Myocyte (in vitro differentiated cells): ENCODE results near the gene KRT77. TPM values are rescaled to one million over a fixed set of nuclear protein-coding genes. Genes with fewer than 3 reads are reported as not detected.
"Not testable (repeated sequence)": the region's sequence is repeated elsewhere in the genome, so short reads cannot be mapped to it uniquely, and the experiment has no call there.

Experiments used
- DNase-seq: peaks from one replicate; pipeline ENCODE4 v3.0.0-alpha.2; 2012; ENCODE audit warnings: low read depth
- total RNA-seq: library from RNA; depleted of rRNA; stranded (reverse); fragments of >200 nt; gene quantifications from 2 replicates; pipeline ENCODE4 v1.2.3, GENCODE V29; 2014

The KRT77 gene
- total RNA-seq, 1 donor from 2014 or later = not detected

DNA sequence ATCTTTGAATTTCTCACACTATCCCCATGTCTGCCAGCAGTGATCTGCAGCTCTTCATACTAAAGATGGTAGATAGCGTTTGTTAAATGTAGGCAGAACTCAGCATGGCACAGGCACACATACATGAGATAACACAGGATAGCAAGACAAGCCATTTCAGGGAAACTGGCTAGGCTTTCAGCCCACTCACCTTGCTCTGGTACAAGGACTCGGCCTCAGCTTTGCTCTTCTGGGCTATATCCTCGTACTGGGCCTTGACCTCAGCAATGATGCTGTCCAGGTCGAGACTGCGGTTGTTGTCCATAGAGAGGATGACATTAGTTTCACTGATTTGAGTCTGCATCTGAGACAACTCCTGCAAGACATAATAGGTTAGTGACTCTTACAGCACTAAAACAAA lies 26.2 kb downstream of the KRT77 start:
- no peak for DNase-seq

DNA sequence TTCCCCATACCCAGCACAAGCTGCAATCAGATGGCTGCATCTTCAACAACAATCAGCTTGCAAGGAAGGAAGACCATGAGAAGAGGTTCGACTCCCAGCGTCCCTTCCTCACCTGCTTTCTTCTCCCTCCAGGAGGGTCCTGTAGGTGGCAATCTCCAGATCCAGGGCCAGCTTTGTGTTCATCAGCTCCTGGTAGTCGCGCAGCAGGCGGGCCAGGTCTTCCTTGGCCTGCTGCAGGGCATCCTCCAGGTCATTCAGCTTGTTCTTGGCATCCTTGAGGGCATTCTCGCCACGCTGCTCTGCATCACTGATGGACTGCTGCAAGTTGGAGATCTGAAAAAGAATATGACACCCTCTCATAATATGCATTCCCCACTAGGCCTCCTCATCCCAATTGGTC lies 27.2 kb downstream of the KRT77 start:
- no peak for DNase-seq

DNA sequence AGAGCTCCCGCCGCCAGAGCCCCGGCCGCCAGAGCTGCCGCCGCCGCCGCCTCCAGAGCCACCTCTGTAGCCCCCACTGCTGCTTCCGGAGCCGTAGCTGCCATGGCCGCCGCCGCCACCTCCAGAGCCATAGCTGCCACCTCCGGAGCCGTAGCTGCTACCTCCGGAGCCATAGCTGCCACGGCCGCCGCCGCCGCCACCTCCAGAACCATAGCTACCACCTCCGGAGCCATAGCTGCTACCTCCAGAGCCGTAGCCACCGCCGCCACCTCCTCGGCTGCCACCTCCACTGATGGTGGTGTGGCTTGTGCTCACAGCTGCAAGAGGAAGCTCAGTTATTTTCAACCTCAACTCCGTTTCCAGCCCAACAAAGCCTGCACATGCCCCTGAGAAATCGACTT lies 28.0 kb downstream of the KRT77 start:
- no peak for DNase-seq

DNA sequence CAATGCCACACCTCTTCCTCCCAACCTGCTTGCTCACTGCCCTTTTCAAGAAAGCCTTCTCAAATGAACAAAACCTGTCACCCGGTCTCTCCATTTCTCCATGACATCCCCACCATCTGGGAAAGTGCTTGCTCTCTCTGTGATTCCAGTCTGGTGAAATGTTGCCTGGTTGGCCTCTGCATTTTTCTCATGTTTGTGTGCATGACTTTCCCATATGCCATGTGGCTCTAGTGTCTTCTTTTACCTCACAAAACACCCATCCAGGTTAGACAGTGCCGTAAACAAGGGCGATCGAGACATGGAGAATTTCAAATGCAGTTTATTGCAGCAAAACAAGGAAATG lies 28.9 kb downstream of the KRT77 start:
- no peak for DNase-seq

DNA sequence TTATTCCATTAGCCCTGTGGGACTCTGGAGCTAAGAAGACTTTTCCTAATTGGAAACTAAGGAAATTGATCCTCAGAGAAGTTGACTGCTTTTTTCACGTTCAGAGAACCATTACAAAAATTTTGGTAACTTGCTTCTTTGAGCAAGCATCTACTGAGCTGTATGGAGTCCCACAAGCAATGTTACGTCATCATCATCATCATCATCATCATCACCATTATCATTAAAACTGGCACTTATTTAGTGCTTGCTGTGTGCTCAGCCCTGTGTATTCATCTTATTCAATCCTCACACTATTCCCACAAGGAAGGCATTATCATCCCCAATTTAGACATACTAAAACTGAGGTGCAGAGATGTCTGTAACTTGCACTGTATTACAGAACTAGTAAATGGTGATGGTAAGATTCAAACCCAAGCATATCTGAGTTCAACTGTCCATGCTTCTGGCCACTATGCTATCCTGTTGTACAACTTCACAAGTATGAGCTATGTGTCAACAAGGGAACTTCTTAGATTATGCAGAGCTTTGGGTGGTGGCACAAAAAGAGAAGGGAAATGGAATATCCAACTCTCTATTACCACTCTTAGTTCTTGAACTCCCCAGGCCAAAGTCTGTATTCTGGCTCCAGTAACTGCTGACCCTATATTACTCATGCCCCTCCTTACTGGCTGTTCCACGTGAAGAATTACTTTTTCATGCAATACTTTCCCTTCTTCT lies 29.5 kb downstream of the KRT77 start:
- DNase-seq = no peak

DNA sequence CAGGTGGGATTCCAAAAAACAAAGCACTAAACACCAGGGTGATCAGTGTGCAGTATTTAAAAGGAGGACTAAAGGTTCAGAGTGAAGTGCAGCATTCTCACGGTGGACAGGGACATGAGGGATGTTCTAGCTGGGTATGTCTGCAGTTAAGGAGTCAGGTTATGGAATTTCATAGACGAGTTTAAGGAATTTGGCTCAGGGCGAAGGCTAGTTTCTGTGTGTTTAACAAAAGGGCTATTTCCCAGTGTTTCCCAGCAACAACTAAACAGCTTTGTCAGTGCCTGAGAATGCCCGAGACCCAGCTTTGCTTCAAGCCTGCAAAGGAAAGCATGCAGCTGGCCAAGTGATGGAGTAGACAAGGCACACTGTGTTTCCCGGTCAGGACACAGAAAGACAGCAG lies 30.1 kb downstream of the KRT77 start:
- no peak for DNase-seq

DNA sequence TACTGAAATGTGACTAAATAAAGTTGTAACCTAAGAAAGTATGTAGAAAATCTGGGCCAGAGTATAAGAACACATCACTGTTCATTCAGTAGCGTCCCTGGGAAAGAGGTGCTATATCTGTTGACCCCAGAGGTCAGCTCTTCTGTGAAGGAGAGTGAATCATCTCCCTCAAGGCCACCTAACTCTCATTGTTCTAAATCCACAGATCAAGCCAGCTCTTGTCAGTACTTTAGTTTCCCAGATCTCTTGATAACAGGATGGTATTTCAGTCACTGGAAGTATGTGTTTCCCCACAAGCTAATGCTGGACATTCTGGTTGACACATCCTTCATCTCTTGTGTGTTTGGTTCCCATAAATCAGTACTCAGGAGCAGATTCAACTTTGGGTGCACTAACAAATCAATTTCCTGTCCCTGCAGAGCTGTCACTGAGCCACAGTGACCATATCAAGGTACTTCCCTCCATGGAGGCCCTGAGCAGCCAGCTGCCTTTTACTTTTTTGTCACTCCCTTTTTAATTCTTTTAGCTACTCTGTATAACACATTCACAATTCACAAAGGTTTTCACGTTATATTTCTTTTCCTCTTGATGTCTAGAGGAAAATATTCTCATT lies 30.9 kb downstream of the KRT77 start:
- no peak for DNase-seq

DNA sequence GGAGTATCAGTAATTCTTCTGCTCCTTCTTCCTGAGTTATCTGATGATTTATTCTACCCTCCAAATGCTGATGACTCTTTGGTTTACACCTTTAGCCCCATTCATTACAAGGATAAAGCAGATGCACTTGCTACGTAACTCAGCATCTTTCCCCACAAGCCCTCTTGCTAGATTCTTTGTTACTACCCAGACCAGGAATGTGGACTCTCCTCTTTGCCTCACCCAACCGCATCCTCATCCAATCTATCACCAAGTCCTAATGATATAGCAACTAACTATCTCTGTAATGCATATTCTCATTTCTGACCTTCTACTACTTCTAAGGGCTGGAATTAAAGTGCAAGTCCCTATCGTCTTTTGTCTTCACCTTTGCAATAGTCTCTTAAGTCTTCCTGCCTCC lies 32.4 kb downstream of the KRT77 start:
- no peak for DNase-seq

DNA sequence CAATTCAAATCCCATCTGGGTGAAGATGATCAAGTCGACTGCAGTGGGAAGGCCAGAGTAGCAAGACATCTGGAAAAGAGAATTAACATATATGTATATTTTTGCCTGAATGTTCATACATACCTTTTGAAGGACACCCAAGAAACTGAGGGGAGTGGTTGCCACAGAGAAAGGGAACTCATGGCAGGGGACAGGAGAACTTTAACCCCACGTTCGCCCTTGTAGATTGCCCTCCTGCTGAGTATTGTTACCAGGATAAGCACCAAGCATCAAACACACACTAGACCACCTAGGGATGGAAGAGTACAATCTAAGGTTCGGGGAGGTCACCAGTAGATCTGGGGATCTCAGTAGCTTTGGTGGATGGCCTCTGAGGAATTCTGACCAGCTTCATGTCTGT lies 32.8 kb downstream of the KRT77 start:
- DNase-seq = no peak

DNA sequence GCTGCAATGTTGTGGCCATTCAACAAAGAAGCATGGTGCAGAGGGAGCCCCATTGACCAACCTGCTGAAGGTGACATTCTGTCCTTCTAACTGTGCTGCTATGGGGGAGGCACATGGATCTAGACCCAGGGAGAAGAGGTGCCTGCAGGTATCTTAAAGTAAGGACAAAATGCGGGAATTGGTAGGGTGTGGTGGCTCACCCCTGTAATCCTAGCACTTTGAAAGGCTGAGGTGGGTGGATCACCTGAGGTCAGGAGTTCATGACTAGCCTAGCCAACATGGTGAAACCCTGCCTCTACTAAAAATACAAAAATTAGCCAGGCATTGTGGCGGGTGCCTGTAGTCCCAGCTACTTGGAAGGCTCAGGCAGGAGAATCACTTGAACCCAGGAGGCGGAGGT lies 33.4 kb downstream of the KRT77 start:
- DNase-seq = not testable (repeated sequence)

DNA sequence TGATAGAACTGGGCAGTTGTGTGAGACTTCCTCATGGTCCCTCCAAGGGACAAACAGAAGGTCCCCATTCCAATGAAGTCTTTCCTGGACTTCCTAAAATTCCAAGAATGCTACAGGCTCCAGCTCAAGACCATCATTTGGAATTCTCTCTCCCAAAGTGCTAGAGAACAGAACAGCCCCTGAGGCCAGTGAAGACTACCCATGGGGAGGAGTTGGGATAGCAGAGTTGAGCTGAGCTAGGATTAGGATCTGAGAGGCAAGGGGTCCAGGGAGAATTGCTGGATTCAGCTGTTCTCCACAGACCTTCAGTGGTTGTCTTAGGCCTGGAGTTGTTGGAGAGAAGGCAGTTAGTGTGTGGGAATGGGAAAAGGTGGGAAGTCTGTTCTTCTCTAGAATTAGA lies 33.9 kb downstream of the KRT77 start:
- no peak for DNase-seq

DNA sequence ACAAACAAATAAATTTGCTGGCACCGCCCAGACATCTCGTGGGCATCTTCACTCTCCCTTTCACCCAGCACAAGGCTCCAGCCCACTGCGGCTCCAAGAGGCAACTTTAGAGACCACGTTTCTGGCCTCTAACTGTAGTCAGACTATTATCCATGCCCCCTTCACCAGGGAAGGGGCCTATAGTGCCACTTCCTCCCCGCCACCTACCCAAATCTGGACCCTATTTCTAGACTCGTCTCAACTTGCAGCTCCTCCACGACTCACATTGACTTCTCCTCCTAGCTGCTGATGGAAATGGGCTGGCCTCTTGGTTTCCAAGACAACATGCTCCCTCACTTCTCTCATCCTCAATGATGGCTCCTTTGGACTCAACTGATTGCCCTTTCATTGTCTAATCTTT lies 35.4 kb downstream of the KRT77 start:
- no peak for DNase-seq

DNA sequence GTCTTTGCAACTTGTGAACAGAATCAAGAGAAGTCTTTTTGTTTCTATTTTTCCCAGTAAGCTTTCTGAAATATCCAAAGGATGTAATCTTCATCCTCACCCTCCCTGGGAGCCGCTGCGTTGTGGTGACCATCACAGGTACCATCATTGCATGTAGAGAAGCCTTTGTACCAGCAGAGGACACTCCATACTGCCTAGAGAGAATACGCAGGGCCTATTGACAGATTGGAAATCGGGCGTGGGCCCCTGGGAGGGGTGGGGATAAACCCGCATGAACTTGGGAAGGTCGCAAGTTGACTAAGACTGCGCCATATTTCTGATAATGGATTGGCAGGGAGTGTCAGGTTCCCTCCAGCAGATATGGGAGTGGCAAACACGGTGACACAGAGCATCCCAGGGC lies 35.8 kb downstream of the KRT77 start:
- DNase-seq = no peak

DNA sequence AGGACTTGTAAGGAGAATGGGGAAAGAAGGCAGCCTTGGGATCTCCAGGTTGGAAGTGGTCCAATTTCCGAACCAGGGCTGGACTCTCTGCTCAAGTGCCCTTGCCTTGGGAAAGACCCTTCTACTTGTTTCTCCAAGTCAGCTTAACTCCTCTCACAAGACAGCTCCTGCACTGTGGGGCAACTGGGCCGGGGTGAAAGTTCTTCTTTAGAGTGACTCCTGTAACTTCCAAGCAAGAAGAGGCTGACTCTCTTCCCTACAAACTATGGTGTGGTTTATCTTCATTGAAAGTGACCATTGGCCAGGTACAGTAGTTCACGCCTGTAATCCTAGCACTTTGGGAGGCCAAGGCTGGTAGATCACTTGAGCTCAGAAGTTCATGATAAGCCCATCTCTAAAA lies 36.9 kb downstream of the KRT77 start:
- no peak for DNase-seq

DNA sequence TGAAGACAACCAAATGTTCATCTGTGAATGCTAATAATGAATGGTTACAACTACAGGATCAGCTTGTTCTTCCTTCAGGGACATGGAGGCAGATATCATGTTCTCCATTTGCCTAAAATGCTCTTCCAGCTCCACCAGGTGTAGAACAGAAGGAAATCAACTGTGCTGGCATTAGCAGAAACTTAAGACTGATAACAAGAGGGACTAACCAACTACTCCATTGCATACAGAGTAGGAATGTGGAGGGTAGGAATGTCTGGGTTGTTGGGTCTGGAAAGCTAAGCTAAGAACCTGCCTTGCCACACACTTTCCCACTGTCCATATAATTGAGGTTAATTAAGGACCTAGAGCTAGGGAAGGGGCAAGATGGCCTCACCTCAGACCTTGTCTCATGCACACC lies 39.9 kb downstream of the KRT77 start:
- no peak for DNase-seq

DNA sequence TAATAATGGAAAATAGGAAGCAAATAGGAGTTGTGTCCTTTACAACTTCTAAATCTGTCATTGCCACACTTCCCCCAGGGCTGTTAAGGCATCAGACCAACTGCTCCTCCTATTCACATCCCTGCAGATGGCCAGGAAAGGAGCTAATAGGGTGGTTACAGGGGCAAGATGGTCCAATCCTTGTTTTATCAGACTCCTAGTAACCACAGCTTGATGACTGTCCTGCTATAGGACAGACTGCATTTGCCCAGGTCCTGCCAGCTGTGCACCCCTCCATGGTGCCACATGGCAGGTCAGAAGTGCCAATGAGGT lies 40.5 kb downstream of the KRT77 start:
- DNase-seq = no peak

DNA sequence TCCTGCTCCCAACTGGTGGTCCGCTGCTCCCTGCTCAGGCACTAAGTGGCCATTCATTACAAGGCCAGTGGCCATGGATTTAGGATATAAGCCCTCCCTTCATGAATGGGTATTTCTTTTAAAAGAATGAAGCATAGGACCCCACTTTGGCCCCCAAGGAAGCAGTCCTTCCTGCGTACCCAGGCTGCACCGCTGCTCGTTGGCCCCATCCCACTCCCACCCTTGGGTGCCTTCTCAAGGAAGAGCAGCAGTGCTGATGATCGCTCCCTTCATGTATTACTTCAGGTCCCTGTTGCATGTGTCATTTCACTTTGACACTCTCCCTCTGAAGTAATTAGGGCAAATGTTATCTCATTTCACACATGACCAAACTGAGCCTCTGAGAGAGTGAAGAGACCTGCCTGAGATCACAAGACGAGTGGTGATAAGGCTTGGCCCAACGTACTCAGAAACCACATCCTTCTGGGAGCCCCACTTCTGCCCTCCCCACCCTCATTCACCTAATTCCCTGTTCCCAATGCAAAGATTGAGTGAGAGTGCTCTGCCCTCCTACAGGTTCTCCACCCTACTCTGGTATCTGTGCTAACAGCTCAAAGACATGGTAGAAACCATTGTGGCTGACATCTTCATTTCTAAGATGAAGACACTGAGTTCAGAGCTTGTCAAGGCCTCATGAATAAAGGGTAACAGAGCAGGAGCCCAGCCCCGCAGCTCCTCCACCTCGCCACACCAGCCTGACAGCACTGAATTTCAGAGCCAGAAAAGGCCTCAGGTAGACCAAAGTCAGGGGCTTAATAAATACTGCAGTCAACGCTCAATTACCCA lies 41.0 kb downstream of the KRT77 start:
- no peak for DNase-seq

DNA sequence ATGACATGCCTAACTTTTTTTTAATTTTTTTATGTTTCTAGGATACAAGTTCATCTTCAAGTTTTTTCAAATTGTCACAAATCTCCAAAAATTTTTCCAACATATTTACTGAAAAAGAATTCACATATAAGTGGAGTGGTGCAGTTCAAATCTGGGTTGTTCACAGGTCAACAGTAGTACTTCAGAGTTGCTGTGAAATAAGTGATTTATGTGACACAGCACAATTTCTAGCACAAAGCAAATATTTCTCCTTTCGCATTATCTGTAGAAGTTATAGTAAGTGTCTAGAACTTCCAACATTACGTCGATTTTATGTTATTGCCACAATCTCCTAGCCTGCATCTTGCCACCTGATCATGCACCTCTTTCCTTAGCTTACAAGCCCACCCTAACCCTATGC lies 41.7 kb downstream of the KRT77 start:
- DNase-seq = no peak

DNA sequence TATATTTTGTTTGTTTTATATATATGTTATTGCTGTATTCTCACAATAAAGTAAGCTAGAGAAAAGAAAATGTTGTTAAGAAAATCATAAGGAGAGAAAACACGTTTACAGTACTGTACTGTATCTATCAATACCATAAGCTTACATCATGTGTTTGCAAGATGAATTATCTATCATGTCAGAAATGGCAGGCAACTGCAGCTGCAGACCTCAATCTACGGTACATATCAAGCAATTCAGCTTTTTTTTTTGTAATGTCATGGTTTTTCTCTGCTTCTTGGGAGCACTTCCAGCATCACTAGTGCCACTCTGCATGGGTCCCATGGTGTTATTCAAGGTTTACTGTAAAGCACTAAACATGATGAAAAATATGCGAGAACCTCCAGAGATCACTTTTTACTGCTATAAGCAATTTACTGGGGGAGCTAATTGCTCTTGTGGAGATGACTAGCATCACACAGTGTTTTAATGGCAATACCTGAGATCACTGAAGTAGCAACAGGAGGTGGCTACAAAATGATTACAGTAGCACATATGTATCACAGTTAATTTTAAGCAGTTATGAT lies 42.3 kb downstream of the KRT77 start:
- DNase-seq = no peak

DNA sequence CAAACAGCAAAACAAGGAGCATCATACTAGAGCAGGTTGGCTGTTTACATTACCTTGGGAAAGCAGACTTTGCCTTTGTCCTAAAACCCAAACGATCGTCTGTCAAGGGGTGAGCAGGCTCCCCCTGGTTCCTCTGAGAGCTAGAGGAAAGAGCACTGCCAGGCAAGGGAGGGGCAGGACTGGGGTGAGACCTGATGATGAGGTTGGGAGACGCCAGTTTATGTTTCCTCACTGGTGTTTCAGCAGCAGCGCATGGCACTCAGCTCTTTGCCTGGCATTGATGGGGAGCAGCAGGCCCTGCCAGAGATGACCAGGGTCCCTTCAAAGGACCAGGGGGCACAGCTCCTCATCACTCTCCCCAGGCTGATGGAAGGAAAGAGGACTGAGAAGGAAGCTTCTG lies 43.4 kb downstream of the KRT77 start:
- DNase-seq = no peak

DNA sequence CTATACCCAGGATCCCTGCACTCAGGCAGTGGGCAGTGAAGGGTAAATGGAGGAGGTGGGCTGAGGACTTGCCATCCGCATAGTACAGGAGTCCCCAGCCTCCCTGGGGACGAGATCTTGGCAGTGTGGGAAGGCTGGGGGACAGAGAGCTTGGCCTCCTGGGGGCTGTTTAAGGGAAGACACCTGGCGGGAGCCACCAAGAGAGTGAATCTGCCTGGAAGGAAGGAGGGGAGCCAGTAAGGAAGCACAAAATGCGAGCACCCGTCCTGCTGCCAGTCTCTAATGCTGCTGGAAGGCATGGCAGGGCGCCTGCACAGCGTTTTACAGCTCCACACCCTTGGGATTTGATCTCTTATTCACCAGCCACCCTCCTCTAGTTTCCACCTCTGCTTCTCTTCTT lies 43.9 kb downstream of the KRT77 start:
- no peak for DNase-seq

DNA sequence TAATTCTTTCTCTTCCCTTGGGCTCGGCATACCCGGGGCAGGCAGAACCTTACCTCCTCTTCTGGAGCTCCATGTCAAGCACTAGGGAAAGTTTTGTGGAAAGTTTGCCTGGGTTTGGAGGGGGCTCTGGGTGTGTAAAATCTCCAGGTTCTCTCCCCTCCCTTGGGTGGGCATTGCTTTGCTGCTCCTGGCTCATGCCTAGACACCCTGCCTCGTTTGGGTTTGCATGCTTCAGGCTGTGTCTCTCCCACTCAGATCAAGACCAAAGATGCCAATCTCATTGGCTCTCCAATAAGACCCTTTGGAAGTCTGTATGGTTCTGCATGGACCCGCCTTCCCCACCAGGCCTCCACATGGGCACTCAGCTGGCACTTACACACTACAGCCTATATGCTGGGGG lies 45.1 kb downstream of the KRT77 start:
- no peak for DNase-seq
